Measurements from ENCODE around the gene REPS1.

The REPS1 gene

GRCh38 chr6:138958595-138958994 lies 29.5 kb downstream of the REPS1 start:
- H3K4me3 ChIP-seq (ENCODE audit: low read depth, low read length), result no peak overlapping the region
- CTCF ChIA-PET, result no interaction called here
- TF ChIP-seq CTCF (IDR thresholded peaks at IDR 0.05; ENCODE audit: insufficient read depth, low read length, missing control alignments), result no peak
- POLR2A ChIA-PET, result no interaction called here
- no peak for DNase-seq (ENCODE audit: low read depth, low spot score)

GRCh38 chr6:138957903-138958302 lies 30.1 kb downstream of the REPS1 start:
- ChIA-PET POLR2A (no interaction called here), CTCF (no interaction called here)
- no peak overlapping the region for H3K4me3 ChIP-seq (ENCODE audit: low read depth, low read length)
- no peak for TF ChIP-seq CTCF (IDR thresholded peaks at IDR 0.05; ENCODE audit: insufficient read depth, low read length, missing control alignments)
- DNase-seq (ENCODE audit: low read depth, low spot score), result no peak

- TF ChIP-seq CTCF (IDR thresholded peaks at IDR 0.05; ENCODE audit: insufficient read depth, low read length, missing control alignments), result no peak
- no peak overlapping the region for H3K4me3 ChIP-seq (ENCODE audit: low read depth, low read length)
- no peak for DNase-seq (ENCODE audit: low read depth, low spot score)
- ChIA-PET POLR2A (no interaction called here), CTCF (no interaction called here)
Observed at GRCh38 chr6:138957484-138957883, 30.6 kb downstream of the REPS1 start.

- no peak for TF ChIP-seq CTCF (IDR thresholded peaks at IDR 0.05; ENCODE audit: insufficient read depth, low read length, missing control alignments)
- DNase-seq (ENCODE audit: low read depth, low spot score), result no peak
- POLR2A ChIA-PET, result no interaction called here
Observed at GRCh38 chr6:138956244-138956924, 31.7 kb downstream of the REPS1 start.

GRCh38 chr6:138955262-138955661 lies 32.8 kb downstream of the REPS1 start:
- DNase-seq (ENCODE audit: low read depth, low spot score), result no peak
- no peak overlapping the region for H3K4me3 ChIP-seq (ENCODE audit: low read depth, low read length)
- CTCF ChIA-PET, result no interaction called here
- POLR2A ChIA-PET, result no interaction called here
- TF ChIP-seq CTCF (IDR thresholded peaks at IDR 0.05; ENCODE audit: insufficient read depth, low read length, missing control alignments), result no peak

More at GRCh38 chr6:138956244-138956924, 31.7 kb downstream of the REPS1 start:
- H3K4me3 ChIP-seq (ENCODE audit: low read depth, low read length), result no peak overlapping the region
- CTCF ChIA-PET, result no interaction called here

- ChIA-PET CTCF (interaction anchor here (1.4 kb wide), 1 partner anchor 34 kb away, joined by 4 read pairs; the partner anchor contains the start of gene REPS1), POLR2A (no interaction called here)
- no peak for TF ChIP-seq CTCF (IDR thresholded peaks at IDR 0.05; ENCODE audit: insufficient read depth, low read length, missing control alignments)
- H3K4me3 ChIP-seq (ENCODE audit: low read depth, low read length), result no peak overlapping the region
- no peak for DNase-seq (ENCODE audit: low read depth, low spot score)
Observed at GRCh38 chr6:138953451-138953850, 34.6 kb downstream of the REPS1 start.
